Left renal cortex interstitium (tissue), 4 donors: Measurements from ENCODE around the gene THRB. TPM values are rescaled to one million over a fixed set of nuclear protein-coding genes. Genes with fewer than 3 reads are reported as not detected.

Source experiments
- DNase-seq, 4 donors: peaks; one replicate each; pipeline ENCODE4 v3.0.0-alpha.2; 2013; ENCODE audit warnings: low read depth in 4 of 4, low spot score in 2 of 4, missing footprints in 1 of 4
- polyA plus RNA-seq, 4 donors: library from polyadenylated mRNA; unstranded; fragments of 120-200 nt; gene quantifications; one replicate each; pipeline ENCODE4 v1.2.1, GENCODE V29; 2013; ENCODE audit not compliant: insufficient read length in 4 of 4

THRB gene
- polyA plus RNA-seq, 4 donors, result 20.3 to 28.7 (median 27.2) TPM

- no peak for DNase-seq
These were observed 18.8 kb upstream of the THRB start for GRCh38 chr3:24513463-24513862.

- no peak for DNase-seq
These were observed 18.0 kb upstream of the THRB start for GRCh38 chr3:24512564-24513197.

- DNase-seq, result no peak
These were observed 15.5 kb upstream of the THRB start for GRCh38 chr3:24510030-24510648.

- no peak for DNase-seq
These were observed 13.8 kb upstream of the THRB start for GRCh38 chr3:24508423-24508839.

GRCh38 chr3:24507776-24508422 is 13.2 kb upstream of the THRB start:
- no peak for DNase-seq

- DNase-seq, result no peak
These were observed 12.5 kb upstream of the THRB start for GRCh38 chr3:24506966-24507775.

- no peak for DNase-seq
These were observed 11.3 kb upstream of the THRB start for GRCh38 chr3:24505691-24506550.

- DNase-seq, result no peak
These were observed 10.1 kb upstream of the THRB start for GRCh38 chr3:24504772-24505171.

GRCh38 chr3:24503616-24504113 is 9.0 kb upstream of the THRB start:
- no peak for DNase-seq

GRCh38 chr3:24502690-24503089 is 8.0 kb upstream of the THRB start:
- no peak for DNase-seq

GRCh38 chr3:24500806-24501205 is 6.2 kb upstream of the THRB start:
- DNase-seq, result no peak

- no peak for DNase-seq
These were observed 5.3 kb upstream of the THRB start for GRCh38 chr3:24499991-24500390.

GRCh38 chr3:24498796-24499195 is 4.1 kb upstream of the THRB start:
- DNase-seq, result no peak

GRCh38 chr3:24498391-24498790 is 3.7 kb upstream of the THRB start:
- DNase-seq, result no peak

GRCh38 chr3:24497942-24498341 is 3.3 kb upstream of the THRB start:
- DNase-seq, result no peak

- no peak for DNase-seq
These were observed 2.2 kb upstream of the THRB start for GRCh38 chr3:24496529-24497482.

GRCh38 chr3:24495326-24495994 is 810 bp upstream of the THRB start:
- no peak for DNase-seq
